ENCODE data around the gene DKKL1.

GRCh38 chr19:49409441-49410029, 45.9 kb downstream of the DKKL1 start:
- no peak for TF ChIP-seq CTCF (IDR thresholded peaks at IDR 0.05; ENCODE audit: poor library complexity)
- no peak for TF ChIP-seq EZH2phosphoT487 (IDR thresholded peaks at IDR 0.05; ENCODE audit: low read depth, severe bottlenecking, unreplicated experiment)
